Cortex of kidney (tissue), 1 donor: ENCODE data around the gene SAFB.

ENCODE experiments used
- DNase-seq: peaks from one replicate; lab custom pipeline; 2025; lab: John Stamatoyannopoulos, UW

SAFB gene

DNA sequence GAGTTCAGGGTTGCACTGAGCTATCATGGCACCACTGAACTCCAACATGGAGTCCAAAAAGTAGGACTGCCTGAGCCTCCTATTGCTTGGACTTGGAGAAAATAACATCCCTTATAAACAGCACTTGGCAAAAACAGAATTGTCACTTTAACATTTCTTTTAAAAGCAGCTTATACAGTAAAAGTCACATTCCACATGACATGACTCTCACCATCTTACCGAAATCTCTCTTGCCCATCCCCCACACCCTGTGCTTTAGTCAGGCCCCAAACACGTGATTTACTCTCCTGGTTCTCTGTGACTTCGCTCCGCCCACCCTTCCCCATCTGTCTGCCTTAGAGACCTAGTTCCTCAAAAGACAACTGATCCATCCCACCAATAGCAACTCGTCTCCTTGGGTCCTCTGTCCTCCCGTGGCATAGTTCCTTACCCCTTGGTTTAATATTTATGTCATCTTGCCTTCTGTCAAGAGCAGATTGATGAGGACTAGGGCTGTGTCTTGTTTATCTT, 4.6 kb downstream of the SAFB start:
- DNase-seq: no peak

DNA sequence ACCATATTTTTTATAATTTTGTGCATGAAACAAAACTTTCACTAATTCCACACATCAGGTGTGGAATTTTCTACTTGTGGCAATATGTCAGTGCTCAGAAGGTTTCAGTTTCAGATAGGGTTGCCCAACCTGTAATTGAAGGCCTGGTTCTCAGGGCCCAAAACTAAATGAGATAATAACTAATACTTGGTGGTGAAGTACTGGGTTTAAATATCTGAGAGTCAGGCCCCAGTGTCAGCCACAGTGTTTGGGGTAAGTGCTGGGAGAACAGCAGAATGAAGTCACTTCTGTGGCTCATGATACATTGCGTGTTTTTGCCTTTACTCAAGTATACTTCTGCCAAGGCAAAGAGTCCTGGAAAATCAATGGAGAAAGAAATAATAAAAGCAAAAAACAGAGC, 5.6 kb downstream of the SAFB start:
- no peak for DNase-seq

DNA sequence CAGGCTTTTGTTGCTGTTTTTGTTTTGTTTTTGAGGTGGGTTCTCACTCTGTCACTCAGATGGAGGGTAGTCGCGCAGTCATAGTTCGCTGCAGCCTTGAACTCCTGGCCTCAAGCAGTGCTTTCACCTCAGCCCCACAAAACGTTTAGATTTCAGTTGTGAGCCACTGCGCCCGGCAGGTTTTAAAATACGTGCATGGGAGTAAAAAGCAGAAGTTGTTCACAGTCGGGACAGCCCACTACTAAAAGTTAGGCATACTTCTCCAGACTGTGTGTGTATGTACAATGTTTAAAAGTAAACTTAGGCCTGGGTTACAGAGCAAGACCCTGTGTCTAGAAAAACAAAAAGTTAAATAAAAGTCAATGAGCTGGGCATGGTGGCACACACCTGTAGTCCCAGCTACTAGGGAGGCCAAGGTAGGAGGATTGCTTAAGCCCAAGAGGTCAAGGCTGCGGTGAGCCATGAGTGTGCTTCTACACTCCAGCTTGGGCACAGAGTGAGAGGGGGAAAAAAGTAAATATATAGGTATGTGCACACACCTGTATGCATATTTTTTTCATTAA, 6.1 kb downstream of the SAFB start:
- DNase-seq: no peak

- no peak for DNase-seq
Measured at GRCh38 chr19:5631567-5632240, 8.8 kb downstream of the SAFB start.

DNA sequence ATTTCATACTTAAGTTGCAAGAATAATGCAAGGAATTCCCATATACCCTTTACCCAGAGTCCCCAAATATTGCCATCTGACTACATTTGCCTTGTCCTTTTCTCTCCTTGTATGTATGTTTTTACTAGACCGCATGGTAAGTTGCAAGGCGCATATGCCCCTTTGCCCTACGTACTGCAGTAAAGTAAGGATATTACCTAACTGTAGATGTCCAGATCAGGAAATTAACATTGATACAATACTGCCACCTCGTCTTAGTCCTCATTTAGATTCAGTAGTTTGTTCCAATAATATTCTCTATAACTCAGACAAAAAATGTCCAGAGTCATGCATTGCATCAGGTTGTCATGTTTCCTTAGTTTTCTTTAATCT, 9.3 kb downstream of the SAFB start:
- DNase-seq: no peak

- DNase-seq: no peak
Measured at GRCh38 chr19:5632657-5633056, 9.8 kb downstream of the SAFB start.

DNA sequence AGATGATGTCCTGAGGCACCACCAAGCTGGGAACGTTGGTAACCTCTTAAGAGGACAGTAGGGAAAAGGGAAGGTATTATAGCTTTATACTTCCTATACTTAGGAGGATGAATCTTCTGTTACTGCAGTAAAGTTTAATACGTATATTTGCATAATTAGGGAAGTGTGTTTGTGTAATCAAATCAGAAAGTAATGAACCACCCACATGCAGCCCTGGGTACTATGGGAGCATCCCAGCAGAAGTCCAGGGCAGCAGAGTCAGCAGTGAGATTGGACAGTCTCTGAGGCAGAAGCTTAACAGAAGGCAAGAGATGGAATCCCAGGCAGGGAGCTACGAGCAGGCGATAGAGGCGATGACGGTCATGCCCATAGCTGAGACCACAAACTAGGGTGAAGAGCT, 12.5 kb downstream of the SAFB start:
- DNase-seq: no peak

DNA sequence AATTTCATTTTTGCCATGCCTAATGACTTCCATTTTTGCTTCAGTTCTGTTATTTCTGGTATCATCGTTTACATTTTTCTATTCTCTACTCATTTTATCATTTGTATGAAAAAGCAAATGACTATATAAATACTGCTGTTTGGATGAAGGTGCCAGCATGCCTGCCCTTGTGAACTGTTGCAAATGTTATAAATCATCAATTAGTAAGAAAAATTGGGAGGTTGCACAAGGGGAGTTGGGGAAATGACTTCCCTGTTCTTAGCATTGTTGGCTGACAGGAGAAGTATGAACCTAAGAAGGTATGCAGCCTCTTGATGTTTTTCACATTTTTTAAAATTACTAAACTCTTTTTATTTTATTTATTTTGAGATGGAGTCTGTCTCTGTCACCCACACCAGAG, 15.1 kb downstream of the SAFB start:
- no peak for DNase-seq

DNA sequence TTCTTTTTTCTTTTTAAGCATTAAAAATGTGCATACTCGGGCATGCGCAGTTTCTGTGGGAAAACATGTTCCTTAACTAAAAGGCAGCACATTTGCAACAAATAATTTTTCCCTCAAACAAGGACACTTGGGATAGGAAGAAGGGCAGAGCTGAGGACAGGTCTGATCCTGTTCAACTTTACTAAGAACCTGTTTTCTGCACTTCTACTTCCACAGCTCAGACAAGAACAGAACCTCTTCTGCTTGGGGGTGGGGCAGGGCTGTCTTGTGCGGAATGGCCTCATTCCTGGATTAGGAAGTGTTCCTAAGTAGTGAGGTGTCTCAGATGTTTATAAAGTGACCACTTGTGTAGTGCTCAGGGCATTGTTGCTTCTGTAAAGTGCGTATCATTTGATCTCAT, 18.3 kb downstream of the SAFB start:
- DNase-seq: no peak

GRCh38 chr19:5642204-5642603, 19.3 kb downstream of the SAFB start:
- no peak for DNase-seq

GRCh38 chr19:5643060-5643459, 20.2 kb downstream of the SAFB start:
- DNase-seq: no peak

GRCh38 chr19:5644037-5644436, 21.2 kb downstream of the SAFB start:
- DNase-seq: no peak

- no peak for DNase-seq
Measured at GRCh38 chr19:5645409-5645808, 22.5 kb downstream of the SAFB start.

- no peak for DNase-seq
Measured at GRCh38 chr19:5646703-5647102, 23.8 kb downstream of the SAFB start.

GRCh38 chr19:5648464-5648863, 25.6 kb downstream of the SAFB start:
- no peak for DNase-seq

DNA sequence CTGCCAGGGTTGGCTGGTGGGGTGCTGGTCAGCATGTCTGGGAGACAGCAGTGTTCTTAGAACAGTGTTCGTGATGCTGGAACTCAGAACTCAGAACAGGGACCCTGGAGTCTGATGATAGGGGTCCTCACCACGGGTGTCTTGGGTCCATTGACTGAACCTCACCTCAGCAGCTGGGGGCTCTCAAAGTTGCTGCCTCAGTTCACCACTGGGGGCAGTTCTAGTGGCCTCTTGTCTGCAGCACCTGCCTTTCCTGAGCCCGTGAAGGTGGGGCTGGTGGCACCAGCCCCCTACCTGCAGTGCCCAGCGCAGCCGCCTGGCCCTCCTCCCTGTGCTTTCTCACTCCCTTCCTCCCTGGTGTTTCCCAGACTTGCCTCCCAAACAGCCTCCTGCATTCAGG, 28.5 kb downstream of the SAFB start:
- no peak for DNase-seq

- DNase-seq: no peak
Measured at GRCh38 chr19:5652261-5652660, 29.4 kb downstream of the SAFB start.

DNA sequence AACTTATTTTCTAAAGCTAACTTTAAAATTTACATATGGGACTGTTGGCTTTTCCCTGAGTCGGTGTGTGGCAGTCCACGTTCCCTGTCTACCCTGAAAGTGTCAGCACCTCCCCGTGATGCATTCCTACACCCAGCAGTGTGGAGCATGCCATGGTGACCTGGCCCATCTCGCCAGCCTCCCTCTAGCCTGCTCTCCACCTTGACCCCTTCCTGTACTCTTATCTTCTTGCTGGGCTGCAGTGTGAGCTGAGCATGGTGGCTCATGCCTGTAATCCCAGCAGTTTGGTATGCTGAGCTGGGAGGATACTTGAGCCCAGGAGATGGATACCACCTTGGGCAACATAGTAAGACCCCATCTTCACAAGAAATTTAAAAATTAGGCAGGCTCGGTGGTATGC, 32.0 kb downstream of the SAFB start:
- no peak for DNase-seq

DNA sequence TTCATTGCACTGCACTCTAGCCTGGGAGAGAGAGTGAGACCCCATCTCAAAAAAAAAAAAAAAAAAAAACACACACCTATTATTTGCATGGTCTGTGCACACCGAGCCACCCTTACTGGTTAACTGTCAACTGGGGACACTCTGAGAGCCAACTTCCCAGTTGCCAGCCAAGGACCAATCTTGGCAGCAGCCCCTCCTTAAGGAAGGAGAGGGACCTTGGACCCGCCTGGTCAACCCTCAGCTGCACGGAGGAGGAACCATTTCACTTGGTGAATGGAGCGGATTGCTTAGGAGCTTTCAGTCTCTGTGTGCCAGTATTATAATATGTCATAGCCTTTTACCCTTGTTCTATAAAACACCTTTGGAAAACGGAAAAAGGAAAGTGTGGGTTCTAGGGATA, 32.5 kb downstream of the SAFB start:
- no peak for DNase-seq

- DNase-seq: no peak
Measured at GRCh38 chr19:5661483-5661882, 38.6 kb downstream of the SAFB start.

- no peak for DNase-seq
Measured at GRCh38 chr19:5663904-5664303, 41.0 kb downstream of the SAFB start.

- no peak for DNase-seq
Measured at GRCh38 chr19:5664515-5664914, 41.6 kb downstream of the SAFB start.

GRCh38 chr19:5665781-5666513, 43.1 kb downstream of the SAFB start:
- DNase-seq: no peak
